ENCODE data around the gene PRKCB. TPM values are rescaled to one million over a fixed set of nuclear protein-coding genes. Genes with fewer than 3 reads are reported as not detected.

Gene PRKCB
- total RNA-seq, 4 donors from 2014 or later = 2.0 to 8.6 (median 4.0) TPM

DNA sequence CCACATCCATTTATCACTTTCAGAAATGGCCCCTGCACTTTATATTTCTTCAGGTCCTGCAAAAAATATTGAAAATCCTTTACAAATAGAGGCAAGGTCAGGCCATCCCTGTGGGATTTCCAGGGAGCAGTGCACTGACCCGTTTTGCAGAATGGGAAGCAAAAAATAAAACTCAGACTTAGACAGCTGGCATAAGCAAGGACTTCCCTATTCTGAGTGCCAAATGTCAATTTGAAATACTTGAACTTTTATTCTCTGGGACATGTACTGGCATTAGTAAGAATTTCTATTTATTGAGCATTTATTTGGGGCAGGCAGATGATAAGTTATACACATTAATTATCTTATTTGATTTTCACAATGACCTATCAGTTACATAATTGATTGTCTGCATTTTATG is 32.4 kb downstream of the PRKCB start:
- Histone ChIP-seq H3K9me3 (no peaks in the 10 kb centered on the region), H3K27me3 (no peaks in the 10 kb centered on the region), H3K4me3 (replicated peaks in 1 of 3) (no peak overlapping the region), H3K4me1 (no peaks in the 10 kb centered on the region), H3K27ac (no peak overlapping the region), H3K36me3 (no peaks in the 10 kb centered on the region)
- 56 to 59% methylated on average over 1 of the region's 1 CpG for WGBS, 2 donors
- intact Hi-C loops (cut with DNase I) = no loop called here
- DNase-seq = no peak
- no peak for TF ChIP-seq POLR2A (IDR thresholded peaks at IDR 0.05)
- TF ChIP-seq, protein P1, sequence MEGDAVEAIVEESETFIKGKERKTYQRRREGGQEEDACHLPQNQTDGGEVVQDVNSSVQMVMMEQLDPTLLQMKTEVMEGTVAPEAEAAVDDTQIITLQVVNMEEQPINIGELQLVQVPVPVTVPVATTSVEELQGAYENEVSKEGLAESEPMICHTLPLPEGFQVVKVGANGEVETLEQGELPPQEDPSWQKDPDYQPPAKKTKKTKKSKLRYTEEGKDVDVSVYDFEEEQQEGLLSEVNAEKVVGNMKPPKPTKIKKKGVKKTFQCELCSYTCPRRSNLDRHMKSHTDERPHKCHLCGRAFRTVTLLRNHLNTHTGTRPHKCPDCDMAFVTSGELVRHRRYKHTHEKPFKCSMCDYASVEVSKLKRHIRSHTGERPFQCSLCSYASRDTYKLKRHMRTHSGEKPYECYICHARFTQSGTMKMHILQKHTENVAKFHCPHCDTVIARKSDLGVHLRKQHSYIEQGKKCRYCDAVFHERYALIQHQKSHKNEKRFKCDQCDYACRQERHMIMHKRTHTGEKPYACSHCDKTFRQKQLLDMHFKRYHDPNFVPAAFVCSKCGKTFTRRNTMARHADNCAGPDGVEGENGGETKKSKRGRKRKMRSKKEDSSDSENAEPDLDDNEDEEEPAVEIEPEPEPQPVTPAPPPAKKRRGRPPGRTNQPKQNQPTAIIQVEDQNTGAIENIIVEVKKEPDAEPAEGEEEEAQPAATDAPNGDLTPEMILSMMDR (IDR thresholded peaks at IDR 0.05) = no peak

DNA sequence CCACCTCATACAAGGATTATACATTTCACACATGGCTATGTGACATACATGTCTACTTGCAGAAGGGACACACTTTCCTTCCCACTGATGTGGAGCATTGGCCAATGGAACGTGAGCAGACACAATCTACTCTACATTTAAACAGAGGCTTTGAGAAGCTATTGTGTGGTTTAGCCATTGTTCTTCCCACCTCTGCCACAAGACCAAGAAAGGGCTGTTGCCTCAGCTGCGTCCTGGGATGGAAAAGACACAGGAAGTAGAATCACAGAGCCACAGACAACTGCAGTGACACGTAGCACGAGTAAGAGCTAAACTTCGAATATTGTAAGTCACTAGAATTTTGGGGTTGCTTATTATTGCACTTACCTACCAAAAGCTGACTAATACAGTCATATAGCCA is 33.3 kb downstream of the PRKCB start:
- Histone ChIP-seq H3K36me3 (no peaks in the 10 kb centered on the region), H3K4me1 (no peaks in the 10 kb centered on the region), H3K27ac (no peak overlapping the region), H3K4me3 (replicated peaks in 1 of 3) (no peak overlapping the region), H3K9me3 (no peaks in the 10 kb centered on the region), H3K27me3 (no peaks in the 10 kb centered on the region)
- intact Hi-C loops (cut with DNase I) = no loop called here
- no peak for DNase-seq
- WGBS, 2 donors = 72 to 79% methylated on average over 5 of the region's 5 CpGs
- no peak for TF ChIP-seq POLR2A (IDR thresholded peaks at IDR 0.05)
- TF ChIP-seq, protein P1 (IDR thresholded peaks at IDR 0.05) = no peak

DNA sequence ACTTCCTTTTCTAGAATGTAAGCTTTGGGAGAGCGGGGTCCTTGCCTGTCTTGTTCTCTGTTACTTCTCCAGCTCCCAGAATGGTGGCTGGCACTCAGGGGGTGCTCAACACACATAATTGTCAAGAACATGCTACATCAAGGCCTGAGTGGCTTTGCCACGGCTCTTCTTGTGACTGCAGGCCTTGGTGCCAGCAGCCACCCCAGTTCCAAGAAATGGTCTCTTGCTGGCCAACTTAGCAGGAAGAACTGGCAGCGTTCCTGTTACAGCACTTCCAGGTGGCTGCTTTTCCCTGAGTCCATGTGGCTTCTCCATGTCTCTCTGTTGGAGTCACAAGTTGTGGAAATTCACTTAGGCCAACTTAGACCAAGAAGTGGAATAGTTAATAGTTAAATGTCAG is 36.1 kb downstream of the PRKCB start:
- no peak for DNase-seq
- no peak overlapping the region for H3K27ac ChIP-seq
- TF ChIP-seq POLR2A (IDR thresholded peaks at IDR 0.05) = no peak
- TF ChIP-seq, protein P1 (IDR thresholded peaks at IDR 0.05) = no peak
- H3K4me3 ChIP-seq (replicated peaks in 1 of 3) = no peak overlapping the region
- intact Hi-C loops (cut with DNase I) = no loop called here
- no peaks in the 10 kb centered on the region for H3K9me3 ChIP-seq
- H3K4me1 ChIP-seq = no peaks in the 10 kb centered on the region
- WGBS, 2 donors = 52 to 67% methylated on average over 3 of the region's 3 CpGs
- H3K36me3 ChIP-seq = no peaks in the 10 kb centered on the region
- no peaks in the 10 kb centered on the region for H3K27me3 ChIP-seq

DNA sequence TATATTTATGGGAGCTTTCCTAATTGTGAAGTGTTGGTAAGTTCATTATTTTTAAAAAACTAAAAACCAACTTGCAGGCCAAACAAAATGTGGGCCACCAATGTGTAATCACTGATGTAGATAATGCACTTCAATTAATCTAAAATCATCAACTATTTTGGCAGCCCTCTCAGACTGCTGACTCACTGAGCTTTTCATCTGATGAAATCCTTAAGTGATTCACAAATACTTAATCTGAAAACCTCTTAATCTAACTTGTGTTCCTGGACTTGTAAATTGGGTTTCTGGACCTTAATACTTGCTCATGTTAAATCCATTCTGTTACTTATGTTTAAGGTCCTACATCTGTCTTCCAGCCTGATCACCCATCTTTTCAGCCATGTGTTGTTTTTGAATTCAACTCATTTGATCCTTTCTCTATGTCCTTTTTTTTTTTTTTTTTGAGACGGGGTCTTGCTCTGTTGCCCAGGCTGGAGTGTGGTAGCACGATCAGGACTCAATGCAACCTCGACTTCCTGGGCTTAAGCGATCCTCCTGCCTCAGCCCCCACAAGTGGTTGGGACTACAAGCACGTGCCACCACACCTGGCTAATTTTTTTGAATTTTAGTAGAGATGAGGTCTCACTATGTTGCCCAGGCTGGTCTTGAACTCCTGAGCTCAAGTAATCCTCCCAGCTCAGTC is 39.0 kb downstream of the PRKCB start:
- no peaks in the 10 kb centered on the region for H3K4me1 ChIP-seq
- 87 to 92% methylated on average over 5 of the region's 5 CpGs for WGBS, 2 donors
- intact Hi-C loops (cut with DNase I) = no loop called here

DNA sequence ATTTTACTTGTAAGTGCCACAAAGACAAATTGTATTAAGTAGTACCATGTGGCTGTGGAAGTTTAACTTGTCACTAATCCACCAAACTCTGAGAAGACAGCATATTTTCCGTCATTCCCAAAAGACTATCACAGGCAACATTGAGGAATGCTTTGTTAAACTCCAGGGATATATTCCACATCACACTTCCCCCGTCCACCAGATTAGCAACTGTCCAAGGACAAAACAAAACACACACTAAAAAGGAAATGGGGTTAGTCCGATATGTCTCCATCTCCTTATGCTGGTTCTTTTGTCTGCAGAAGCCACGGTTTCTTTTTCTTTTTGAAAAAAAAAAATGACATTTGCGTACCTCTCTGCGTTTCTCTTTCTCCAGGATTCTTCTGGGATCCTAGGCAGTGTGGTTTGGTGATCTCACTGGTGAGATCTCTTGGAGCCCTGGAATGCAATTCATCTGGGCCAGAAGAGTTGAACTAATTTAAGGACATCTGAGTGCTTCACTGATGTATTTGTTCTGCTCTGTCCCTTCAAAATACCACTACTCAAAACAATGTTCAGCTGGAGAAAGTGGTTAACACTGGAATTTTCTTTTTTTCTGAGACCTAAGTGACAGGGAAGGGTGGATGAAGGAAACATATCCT is 40.6 kb downstream of the PRKCB start:
- H3K4me3 ChIP-seq (replicated peaks in 1 of 3) = no peak overlapping the region
- intact Hi-C loops (cut with DNase I) = no loop called here
- no peaks in the 10 kb centered on the region for H3K4me1 ChIP-seq
- WGBS, 2 donors = 49 to 56% methylated on average over 6 of the region's 6 CpGs
- TF ChIP-seq, protein P1 (IDR thresholded peaks at IDR 0.05) = no peak
- no peak for TF ChIP-seq POLR2A (IDR thresholded peaks at IDR 0.05)
- no peaks in the 10 kb centered on the region for H3K36me3 ChIP-seq
- H3K27me3 ChIP-seq = no peaks in the 10 kb centered on the region
- H3K9me3 ChIP-seq = no peaks in the 10 kb centered on the region
- DNase-seq = no peak
- no peak overlapping the region for H3K27ac ChIP-seq

More for the DNA sequence above, 39.0 kb downstream of the PRKCB start:
- no peak for DNase-seq
- H3K27ac ChIP-seq = no peak overlapping the region
- H3K4me3 ChIP-seq (replicated peaks in 1 of 3) = no peak overlapping the region
- H3K36me3 ChIP-seq = no peaks in the 10 kb centered on the region
- no peaks in the 10 kb centered on the region for H3K9me3 ChIP-seq
- TF ChIP-seq POLR2A (IDR thresholded peaks at IDR 0.05) = no peak
- TF ChIP-seq, protein P1 (IDR thresholded peaks at IDR 0.05) = no peak
- no peaks in the 10 kb centered on the region for H3K27me3 ChIP-seq

Measured in thyroid gland (tissue), 4 donors.